SK-N-SH (cell line): Measurements from ENCODE around the gene ABCG1. TPM values are rescaled to one million over a fixed set of nuclear protein-coding genes. Genes with fewer than 3 reads are reported as not detected.

Source experiments
- CTCF ChIA-PET: fragments of 300-600, 350-600 bp; formaldehyde crosslinking; extraction: SDS; loops from one replicate; lab custom pipeline; 2021; lab: Yijun Ruan, JAX
- POLR2A ChIA-PET: fragments of 350-600 bp; sonication (Branson Sonifier 250); formaldehyde crosslinking; extraction: SDS; loops from one replicate; lab custom pipeline; 2020; ENCODE audit warnings: antibody characterized with exemption, inconsistent platforms; lab: Yijun Ruan, JAX
- DNase-seq: peaks from one replicate; pipeline ENCODE4 v3.0.0; 2012
- H2AFZ ChIP-seq: fragments of 200-600 bp; sonication (generic); 2 replicates; pipeline ENCODE4 v1.8.1; 2016; ENCODE audit warnings: antibody characterized with exemption, mild to moderate bottlenecking, low read depth
- H3F3A ChIP-seq: fragments of 200-600 bp; sonication (generic); replicated peaks from 2 replicates; pipeline ENCODE3; 2016; ENCODE audit warnings: antibody characterized with exemption, mild to moderate bottlenecking; ENCODE audit not compliant: insufficient read depth
- H3K27ac ChIP-seq, 2 experiments: fragments of 200-500 bp in 1 of 2; fragments of 200-600 bp in 1 of 2; sonication (Bioruptor generic) in 1 of 2; sonication (generic), shearing (Covaris generic) in 1 of 2; 2 replicates each; pipeline versions ENCODE4 v1.5.1 to v1.6.1; 2014 to 2016; ENCODE audit warnings: low read depth in 2 of 2, inconsistent platforms in 1 of 2, low read length in 1 of 2, mild to moderate bottlenecking in 1 of 2, mixed read lengths in 1 of 2
- H3K27me3 ChIP-seq: fragments of 200-600 bp; sonication (generic), shearing (Covaris generic); 2 replicates; pipeline ENCODE4 v1.6.1; 2016; ENCODE audit warnings: mixed run types; ENCODE audit not compliant: insufficient read depth
- H3K36me3 ChIP-seq, 2 experiments: fragments of 200-500 bp in 1 of 2; fragments of 200-600 bp in 1 of 2; sonication (Bioruptor generic) in 1 of 2; sonication (generic) in 1 of 2; replicated peaks in 1 of 2; 2 replicates each; pipeline versions ENCODE3 to v1.5.1; 2014 to 2016; ENCODE audit warnings: low read length in 1 of 2, mild to moderate bottlenecking in 1 of 2; ENCODE audit not compliant: insufficient read depth in 2 of 2, control insufficient read depth in 1 of 2
- H3K4me1 ChIP-seq, 2 experiments: fragments of 200-500 bp in 1 of 2; fragments of 200-600 bp in 1 of 2; sonication (Bioruptor generic) in 1 of 2; sonication (generic), shearing (Covaris generic) in 1 of 2; 2 replicates each; pipeline versions ENCODE4 v1.5.1 to v1.6.1; 2014 to 2016; ENCODE audit warnings: low read depth in 1 of 2, low read length in 1 of 2, mixed run types in 1 of 2; ENCODE audit not compliant: insufficient read depth in 2 of 2, control insufficient read depth in 1 of 2
- H3K4me2 ChIP-seq: fragments of 200-600 bp; sonication (generic), shearing (Covaris generic); 2 replicates; pipeline ENCODE4 v1.6.1; 2017; ENCODE audit warnings: mixed run types
- H3K4me3 ChIP-seq, 2 experiments: fragments of 200-500 bp in 1 of 2; fragments of 200-600 bp in 1 of 2; sonication (Bioruptor generic) in 1 of 2; sonication (generic), shearing (Covaris generic) in 1 of 2; 2 replicates each; pipeline versions ENCODE4 v1.5.1 to v1.8.1; 2014 to 2016; ENCODE audit warnings: low read depth in 2 of 2, inconsistent platforms in 1 of 2, low read length in 1 of 2, mild to moderate bottlenecking in 1 of 2, mixed read lengths in 1 of 2, moderate library complexity in 1 of 2
- H3K79me2 ChIP-seq: fragments of 200-600 bp; sonication (generic); 2 replicates; pipeline ENCODE4 v1.8.1; 2017; ENCODE audit warnings: mild to moderate bottlenecking; ENCODE audit not compliant: insufficient read depth
- H3K9ac ChIP-seq: fragments of 200-600 bp; sonication (generic); 2 replicates; pipeline ENCODE4 v1.6.1; 2017; ENCODE audit warnings: mixed run types
- H3K9me2 ChIP-seq: fragments of 200-600 bp; sonication (generic); 2 replicates; pipeline ENCODE4 v1.6.1; 2017; ENCODE audit warnings: mixed run types
- H3K9me3 ChIP-seq: fragments of 200-600 bp; sonication (generic); 2 replicates; pipeline ENCODE4 v1.6.1; 2017; ENCODE audit warnings: mixed run types, mild to moderate bottlenecking, moderate library complexity
- H4K20me1 ChIP-seq: fragments of 200-600 bp; sonication (generic); 2 replicates; pipeline ENCODE4 v1.6.1; 2017; ENCODE audit warnings: mild to moderate bottlenecking, mixed run types; ENCODE audit not compliant: insufficient read depth
- CTCF ChIP-seq: fragments of 200-600 bp; sonication (generic); IDR thresholded peaks from 2 replicates; pipeline ENCODE4 v1.6.1; 2017; ENCODE audit warnings: antibody characterized with exemption, mild to moderate bottlenecking, moderate library complexity
- EP300 ChIP-seq, 2 experiments: IDR thresholded peaks; 2 replicates each; pipeline versions ENCODE4 v1.4.0 to v1.6.1; 2012; ENCODE audit warnings: borderline replicate concordance in 1 of 2, low read depth in 1 of 2, low read length in 1 of 2
- FOSL2 ChIP-seq: IDR thresholded peaks from 2 replicates; pipeline ENCODE4 v1.4.0; 2012; ENCODE audit warnings: low read depth, mild to moderate bottlenecking, moderate library complexity, borderline replicate concordance
- FOXJ3 ChIP-seq: sonication (generic); formaldehyde crosslinking; IDR thresholded peaks from 2 replicates; pipeline ENCODE4 v1.5.1; 2020; ENCODE audit warnings: mild to moderate bottlenecking, missing genetic modification reagents
- FOXM1 ChIP-seq: IDR thresholded peaks from 2 replicates; pipeline ENCODE4 v1.4.0; 2012; ENCODE audit warnings: low read depth, mild to moderate bottlenecking
- GATA2 ChIP-seq: sonication (generic); formaldehyde crosslinking; IDR thresholded peaks from 2 replicates; pipeline ENCODE4 v1.5.0; 2020; ENCODE audit warnings: mild to moderate bottlenecking, missing genetic modification reagents
- MXI1 ChIP-seq: IDR thresholded peaks from 2 replicates; pipeline ENCODE4 v1.6.1; 2012; ENCODE audit warnings: mild to moderate bottlenecking, low read depth, low read length, improper control_type of control experiment
- NFIC ChIP-seq: IDR thresholded peaks from 2 replicates; pipeline ENCODE4 v1.4.0; 2012; ENCODE audit warnings: borderline replicate concordance
- PBX3 ChIP-seq: IDR thresholded peaks from 2 replicates; pipeline ENCODE4; 2012
- RAD21 ChIP-seq: IDR thresholded peaks from 2 replicates; pipeline ENCODE4 v1.6.1; 2012; ENCODE audit warnings: mild to moderate bottlenecking, low read length
- RCOR1 ChIP-seq: fragments of 150-350 bp; IDR thresholded peaks from 2 replicates; pipeline ENCODE4 v1.6.1; 2017; ENCODE audit warnings: antibody characterized with exemption, low read length
- SMC3 ChIP-seq: IDR thresholded peaks from 2 replicates; pipeline ENCODE4 v1.6.1; 2012; ENCODE audit warnings: low read depth, low read length, improper control_type of control experiment
- TCF12 ChIP-seq: IDR thresholded peaks from 2 replicates; pipeline ENCODE4 v1.4.0; 2012
- TEAD4 ChIP-seq: IDR thresholded peaks from 2 replicates; pipeline ENCODE4 v1.4.0; 2012; ENCODE audit warnings: mild to moderate bottlenecking, borderline replicate concordance; ENCODE audit not compliant: insufficient read depth
- YY1 ChIP-seq: IDR thresholded peaks from 2 replicates; pipeline ENCODE4 v1.4.0; 2012; ENCODE audit warnings: low read depth, mild to moderate bottlenecking
- ZBTB33 ChIP-seq: IDR thresholded peaks from 2 replicates; pipeline ENCODE4 v1.4.0; 2012; ENCODE audit warnings: low read depth, borderline replicate concordance
- WGBS: methylation state at CpG from one replicate; pipeline ENCODE4 v1.1.6; 2017; ENCODE audit warnings: low lambda C conversion rate; 5-methylcytosine and 5-hydroxymethylcytosine counted together
- polyA plus RNA-seq, 3 experiments: library from polyadenylated mRNA; depleted of rRNA; stranded (reverse); fragments of >200 nt; gene quantifications; 2 replicates each; pipeline ENCODE4 v1.2.3, GENCODE V29; 2012

The ABCG1 gene
- polyA plus RNA-seq, 1 of the 3 experiments (the other 2 are of a cell fraction), result 0.07 TPM

- no peaks in the 10 kb centered on the region for H3K27me3 ChIP-seq
- POLR2A ChIA-PET, result no interaction called here
- H3K4me1 ChIP-seq, result peaks cover 0 to 2% of the 10 kb centered on the region in 2 experiments; a peak in 1 of 4 replicates
- CTCF ChIA-PET, result no interaction called here
- no peak overlapping the region for H3K9ac ChIP-seq
- no peak overlapping the region for H3K4me2 ChIP-seq
- H3K27ac ChIP-seq, result no peak overlapping the region
- TF ChIP-seq RAD21 (no peak), MXI1 (no peak), TCF12 (no peak), GATA2 (no peak), YY1 (no peak), RCOR1 (no peak), NFIC (no peak), CTCF (no peak), SMC3 (no peak), ZBTB33 (no peak), TEAD4 (no peak), FOXM1 (no peak), FOXJ3 (CRISPR knock-in tag) (no peak), FOSL2 (no peak), PBX3 (no peak), EP300 (IDR thresholded peaks at IDR 0.05; ENCODE audit: borderline replicate concordance in 1 of 2, low read depth in 1 of 2, low read length in 1 of 2) (no peak)
- TF ChIP-seq, all 33 proteins: peak for 0
- Histone ChIP-seq H3K4me3 (no peak overlapping the region), H3K9me3 (no peaks in the 10 kb centered on the region), H2AFZ (no peak overlapping the region), H3F3A (no peaks in the 10 kb centered on the region), H3K9me2 (no peaks in the 10 kb centered on the region), H3K36me3 (no peaks in the 10 kb centered on the region), H3K79me2 (no peaks in the 10 kb centered on the region), H4K20me1 (no peaks in the 10 kb centered on the region)
- no peak for DNase-seq
- 42% methylated on average over 4 of the region's 4 CpGs for WGBS
Measured at GRCh38 chr21:42188663-42189062, 30.3 kb upstream of the ABCG1 start.
